ENCODE results near the gene FLVCR2.

- TF ChIP-seq CTCF (IDR thresholded peaks at IDR 0.05; ENCODE audit: low read depth, low read length, poor library complexity, severe bottlenecking) (no peak), EZH2phosphoT487 (IDR thresholded peaks at IDR 0.05; ENCODE audit: borderline replicate concordance, low read length) (no peak)
Measured at GRCh38 chr14:75649337-75649736, 70.9 kb downstream of the FLVCR2 start.

Measured in DOHH2 (cell line).